Measurements from ENCODE around the gene SECISBP2. TPM values are rescaled to one million over a fixed set of nuclear protein-coding genes. Genes with fewer than 3 reads are reported as not detected.

Gene SECISBP2
- total and polyA plus RNA-seq, 2 donors (not counting 1 experiment from before 2014, with no cell fraction given) = 23.0 to 33.0 TPM

DNA sequence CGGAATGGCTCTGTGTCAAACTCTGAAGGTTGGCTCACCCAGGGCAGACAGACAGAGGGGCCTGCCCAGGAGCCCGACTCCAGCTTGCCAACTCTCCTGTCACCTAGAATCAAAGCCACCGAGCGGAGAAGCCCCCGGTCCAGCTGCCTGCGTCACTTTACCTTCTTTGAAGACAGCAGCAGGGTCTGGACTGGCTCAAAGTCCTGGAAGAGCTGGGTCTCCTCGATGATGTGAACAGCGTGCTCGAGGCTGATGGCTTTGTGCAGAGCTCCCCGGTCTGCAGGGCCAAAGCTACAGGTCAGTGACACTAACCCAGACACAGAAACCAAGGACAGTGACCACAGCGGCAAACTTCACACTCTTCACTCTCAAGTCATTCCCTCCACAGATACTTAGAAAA lies 67.9 kb downstream of the SECISBP2 start:
- no peak for DNase-seq (ENCODE audit: low read depth in 2 of 2)
- no peaks in the 10 kb centered on the region for H4K20me1 ChIP-seq (ENCODE audit: control insufficient read depth, extremely low read depth, insufficient read depth, low read length)
- H3K79me2 ChIP-seq (ENCODE audit: control insufficient read depth, insufficient read depth, low read length) = no peaks in the 10 kb centered on the region
- H3K4me1 ChIP-seq (ENCODE audit: control insufficient read depth, extremely low read depth, insufficient read depth, low read length) = no peaks in the 10 kb centered on the region
- TF ChIP-seq, protein P1, sequence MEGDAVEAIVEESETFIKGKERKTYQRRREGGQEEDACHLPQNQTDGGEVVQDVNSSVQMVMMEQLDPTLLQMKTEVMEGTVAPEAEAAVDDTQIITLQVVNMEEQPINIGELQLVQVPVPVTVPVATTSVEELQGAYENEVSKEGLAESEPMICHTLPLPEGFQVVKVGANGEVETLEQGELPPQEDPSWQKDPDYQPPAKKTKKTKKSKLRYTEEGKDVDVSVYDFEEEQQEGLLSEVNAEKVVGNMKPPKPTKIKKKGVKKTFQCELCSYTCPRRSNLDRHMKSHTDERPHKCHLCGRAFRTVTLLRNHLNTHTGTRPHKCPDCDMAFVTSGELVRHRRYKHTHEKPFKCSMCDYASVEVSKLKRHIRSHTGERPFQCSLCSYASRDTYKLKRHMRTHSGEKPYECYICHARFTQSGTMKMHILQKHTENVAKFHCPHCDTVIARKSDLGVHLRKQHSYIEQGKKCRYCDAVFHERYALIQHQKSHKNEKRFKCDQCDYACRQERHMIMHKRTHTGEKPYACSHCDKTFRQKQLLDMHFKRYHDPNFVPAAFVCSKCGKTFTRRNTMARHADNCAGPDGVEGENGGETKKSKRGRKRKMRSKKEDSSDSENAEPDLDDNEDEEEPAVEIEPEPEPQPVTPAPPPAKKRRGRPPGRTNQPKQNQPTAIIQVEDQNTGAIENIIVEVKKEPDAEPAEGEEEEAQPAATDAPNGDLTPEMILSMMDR (conservative IDR thresholded peaks at IDR 0.05 in 1 of 2, IDR thresholded peaks at IDR 0.05 in 1 of 2; ENCODE audit: low read depth in 1 of 2, low read length in 2 of 2) = no peak
- no peak for TF ChIP-seq EZH2 (IDR thresholded peaks at IDR 0.05; ENCODE audit: low read length, missing control alignments)
- H3K4me2 ChIP-seq (ENCODE audit: extremely low read depth, insufficient read depth, low read length) = no peak overlapping the region
- no peaks in the 10 kb centered on the region for H3K9me3 ChIP-seq (ENCODE audit: control insufficient read depth, insufficient read depth, low read depth, low read length)
- no peak overlapping the region for H2AFZ ChIP-seq (ENCODE audit: low read length)
- H3K9ac ChIP-seq (ENCODE audit: insufficient read depth, low read length) = no peak overlapping the region
- no peaks in the 10 kb centered on the region for H3K36me3 ChIP-seq (ENCODE audit: control insufficient read depth, insufficient read depth, low read length)
- H3K4me3 ChIP-seq (replicated peaks in 1 of 4; ENCODE audit: control extremely low read depth in 1 of 4, insufficient read depth in 1 of 4, low read depth in 3 of 4, low read length in 4 of 4) = no peak overlapping the region
- no peak overlapping the region for H3K27ac ChIP-seq (ENCODE audit: insufficient read depth, low read length)
- no peaks in the 10 kb centered on the region for H3K27me3 ChIP-seq (ENCODE audit: control insufficient read depth, insufficient read depth, low read length)

DNA sequence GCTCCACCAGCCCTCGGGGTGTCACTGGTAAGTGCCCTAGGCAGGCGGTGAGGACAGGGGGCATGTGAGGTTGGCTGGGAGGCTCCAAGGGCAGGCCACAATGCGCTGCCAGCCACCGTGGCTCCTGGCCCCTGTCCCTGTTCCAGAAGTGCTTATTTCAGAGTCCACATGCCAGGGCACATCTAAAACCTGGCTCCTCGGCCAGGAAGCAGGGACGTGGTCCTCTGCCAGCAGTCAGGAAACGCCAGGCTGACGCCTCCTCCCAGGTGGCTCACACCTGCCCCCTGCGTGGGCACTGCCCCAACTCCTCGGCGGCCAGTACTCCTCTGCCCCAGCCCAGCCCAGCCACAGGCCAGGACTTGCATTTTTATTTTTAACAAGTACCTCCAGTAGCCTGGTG lies 68.5 kb downstream of the SECISBP2 start:
- Histone ChIP-seq H3K36me3 (ENCODE audit: control insufficient read depth, insufficient read depth, low read length) (no peaks in the 10 kb centered on the region), H3K4me3 (replicated peaks in 1 of 4; ENCODE audit: control extremely low read depth in 1 of 4, insufficient read depth in 1 of 4, low read depth in 3 of 4, low read length in 4 of 4) (no peak overlapping the region), H3K27ac (ENCODE audit: insufficient read depth, low read length) (no peak overlapping the region), H3K79me2 (ENCODE audit: control insufficient read depth, insufficient read depth, low read length) (no peaks in the 10 kb centered on the region), H3K27me3 (ENCODE audit: control insufficient read depth, insufficient read depth, low read length) (no peaks in the 10 kb centered on the region), H3K9me3 (ENCODE audit: control insufficient read depth, insufficient read depth, low read depth, low read length) (no peaks in the 10 kb centered on the region), H3K4me1 (ENCODE audit: control insufficient read depth, extremely low read depth, insufficient read depth, low read length) (no peaks in the 10 kb centered on the region), H4K20me1 (ENCODE audit: control insufficient read depth, extremely low read depth, insufficient read depth, low read length) (no peaks in the 10 kb centered on the region), H2AFZ (ENCODE audit: low read length) (no peak overlapping the region), H3K9ac (ENCODE audit: insufficient read depth, low read length) (no peak overlapping the region), H3K4me2 (ENCODE audit: extremely low read depth, insufficient read depth, low read length) (no peak overlapping the region)
- DNase-seq (ENCODE audit: low read depth in 2 of 2) = no peak
- no peak for TF ChIP-seq EZH2 (IDR thresholded peaks at IDR 0.05; ENCODE audit: low read length, missing control alignments)
- TF ChIP-seq, protein P1 (conservative IDR thresholded peaks at IDR 0.05 in 1 of 2, IDR thresholded peaks at IDR 0.05 in 1 of 2; ENCODE audit: low read depth in 1 of 2, low read length in 2 of 2) = no peak

DNA sequence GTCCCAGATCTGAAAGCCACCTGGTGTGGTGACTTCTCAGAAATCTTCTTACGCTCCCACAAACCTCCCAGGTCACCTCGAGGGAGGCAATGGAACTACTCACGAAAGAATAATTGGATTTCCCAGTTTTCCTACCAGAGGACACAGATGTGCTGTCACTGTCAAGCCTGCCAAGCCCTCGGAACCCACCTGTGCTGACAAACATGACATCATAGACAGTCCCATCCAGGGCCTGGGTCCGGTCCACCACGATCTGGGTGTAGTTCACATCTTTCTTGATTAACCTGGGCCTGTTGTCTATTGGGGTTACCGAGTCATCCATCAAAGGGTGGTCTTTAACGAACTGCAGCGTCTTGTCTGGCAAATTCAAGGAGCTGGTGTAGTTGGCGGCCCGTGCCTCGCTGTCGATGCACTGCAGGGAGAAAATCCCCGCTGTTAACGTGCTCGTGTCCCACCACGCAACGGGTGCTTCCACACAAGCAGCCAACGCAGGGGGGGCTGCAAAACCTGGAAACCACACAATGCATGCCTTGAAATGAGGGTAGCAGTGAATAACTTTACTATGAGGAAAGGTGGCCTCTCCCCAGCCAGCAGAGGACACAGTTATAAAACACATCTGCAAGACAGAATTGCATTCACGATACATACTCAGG lies 69.0 kb downstream of the SECISBP2 start:
- no peak for DNase-seq (ENCODE audit: low read depth in 2 of 2)
- Histone ChIP-seq H3K4me3 (replicated peaks in 1 of 4; ENCODE audit: control extremely low read depth in 1 of 4, insufficient read depth in 1 of 4, low read depth in 3 of 4, low read length in 4 of 4) (no peak overlapping the region), H3K79me2 (ENCODE audit: control insufficient read depth, insufficient read depth, low read length) (no peaks in the 10 kb centered on the region), H3K36me3 (ENCODE audit: control insufficient read depth, insufficient read depth, low read length) (no peaks in the 10 kb centered on the region), H3K27me3 (ENCODE audit: control insufficient read depth, insufficient read depth, low read length) (no peaks in the 10 kb centered on the region), H4K20me1 (ENCODE audit: control insufficient read depth, extremely low read depth, insufficient read depth, low read length) (no peaks in the 10 kb centered on the region), H3K9ac (ENCODE audit: insufficient read depth, low read length) (no peak overlapping the region), H3K27ac (ENCODE audit: insufficient read depth, low read length) (no peak overlapping the region), H3K9me3 (ENCODE audit: control insufficient read depth, insufficient read depth, low read depth, low read length) (no peaks in the 10 kb centered on the region), H3K4me2 (ENCODE audit: extremely low read depth, insufficient read depth, low read length) (no peak overlapping the region), H3K4me1 (ENCODE audit: control insufficient read depth, extremely low read depth, insufficient read depth, low read length) (no peaks in the 10 kb centered on the region), H2AFZ (ENCODE audit: low read length) (no peak overlapping the region)
- no peak for TF ChIP-seq EZH2 (IDR thresholded peaks at IDR 0.05; ENCODE audit: low read length, missing control alignments)
- TF ChIP-seq, protein P1 (conservative IDR thresholded peaks at IDR 0.05 in 1 of 2, IDR thresholded peaks at IDR 0.05 in 1 of 2; ENCODE audit: low read depth in 1 of 2, low read length in 2 of 2) = no peak

Data from fibroblast of lung (primary cell).